GM12873 (cell line): Measurements from ENCODE around the gene ULBP2.

Experiments used
- CTCF ChIP-seq: IDR thresholded peaks from 2 replicates; pipeline ENCODE4 v1.5.1; 2012; ENCODE audit warnings: low read depth, mild to moderate bottlenecking, moderate library complexity, low read length, control low read depth; ENCODE audit not compliant: insufficient read depth; ENCODE audit errors: missing control alignments

ULBP2 gene

DNA sequence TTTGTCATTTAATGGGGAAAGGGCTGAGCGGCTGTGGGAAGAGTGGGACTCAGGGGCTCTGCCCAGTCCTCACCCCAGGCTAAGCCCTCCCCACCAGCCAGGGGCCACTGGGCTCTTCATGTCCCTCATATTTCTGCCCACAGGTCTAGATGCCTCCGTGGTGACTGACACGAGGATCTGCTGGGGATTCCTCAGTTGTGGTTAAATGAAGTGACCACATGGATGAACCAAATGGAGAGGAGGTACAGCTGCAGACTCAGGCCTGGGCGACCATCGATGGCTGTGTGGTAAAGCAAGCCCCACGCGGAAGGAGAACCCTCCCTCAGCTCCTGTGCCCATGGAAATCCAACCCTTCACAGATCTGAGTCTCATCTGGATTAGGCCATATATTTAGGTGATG, 54.2 kb downstream of the ULBP2 start:
- no peak for TF ChIP-seq CTCF
